Hematopoietic multipotent progenitor cell treated with erythropoietin and hydrocortisone succinate and interleukin-3 and kit ligand, for 8 days (in vitro differentiated cells): ENCODE results near the gene NELL1.
A peak's percentile ranks its signal among the peaks of the same experiment; 100 is the strongest.

Experiments used
- DNase-seq: peaks from one replicate; pipeline ENCODE4 v3.0.0-alpha.2; 2015

NELL1 gene

GRCh38 chr11:20669820-20670684, 666 bp downstream of the NELL1 start:
- no peak for DNase-seq

- no peak for DNase-seq
Measured at GRCh38 chr11:20670932-20671403, 1.6 kb downstream of the NELL1 start.

GRCh38 chr11:20671856-20672546, 2.6 kb downstream of the NELL1 start:
- DNase-seq: peak; percentile 7

GRCh38 chr11:20672575-20672974, 3.2 kb downstream of the NELL1 start:
- DNase-seq: peak; percentile 25

- DNase-seq: no peak
Measured at GRCh38 chr11:20676658-20677057, 7.3 kb downstream of the NELL1 start.

- DNase-seq: no peak
Measured at GRCh38 chr11:20688761-20689160, 19.4 kb downstream of the NELL1 start.

- DNase-seq: no peak
Measured at GRCh38 chr11:20707876-20708275, 38.5 kb downstream of the NELL1 start.

- no peak for DNase-seq
Measured at GRCh38 chr11:20712912-20713311, 43.5 kb downstream of the NELL1 start.

GRCh38 chr11:20715464-20715863, 46.1 kb downstream of the NELL1 start:
- no peak for DNase-seq

- DNase-seq: no peak
Measured at GRCh38 chr11:20715931-20716330, 46.5 kb downstream of the NELL1 start.

GRCh38 chr11:20719821-20720220, 50.4 kb downstream of the NELL1 start:
- DNase-seq: no peak

- no peak for DNase-seq
Measured at GRCh38 chr11:20723366-20723765, 54.0 kb downstream of the NELL1 start.

GRCh38 chr11:20729597-20730105, 60.3 kb downstream of the NELL1 start:
- no peak for DNase-seq

GRCh38 chr11:20731676-20732215, 62.4 kb downstream of the NELL1 start:
- DNase-seq: no peak

- DNase-seq: no peak
Measured at GRCh38 chr11:20739107-20739506, 69.7 kb downstream of the NELL1 start.

- no peak for DNase-seq
Measured at GRCh38 chr11:20739577-20739976, 70.2 kb downstream of the NELL1 start.

GRCh38 chr11:20754933-20755332, 85.5 kb downstream of the NELL1 start:
- no peak for DNase-seq

- no peak for DNase-seq
Measured at GRCh38 chr11:20759541-20759940, 90.2 kb downstream of the NELL1 start.

- no peak for DNase-seq
Measured at GRCh38 chr11:20760811-20761210, 91.4 kb downstream of the NELL1 start.

- DNase-seq: no peak
Measured at GRCh38 chr11:20762116-20762844, 92.9 kb downstream of the NELL1 start.

- no peak for DNase-seq
Measured at GRCh38 chr11:20762980-20763379, 93.6 kb downstream of the NELL1 start.

- DNase-seq: no peak
Measured at GRCh38 chr11:20770414-20770946, 101.1 kb downstream of the NELL1 start.

- DNase-seq: no peak
Measured at GRCh38 chr11:20771026-20771425, 101.6 kb downstream of the NELL1 start.
